Ecto neural progenitor cell (in vitro differentiated cells): ENCODE measurements around the gene ANKRD33.
"Not testable (repeated sequence)": the region's sequence is repeated elsewhere in the genome, so short reads cannot be mapped to it uniquely, and the experiment has no call there.

Experiments used
- DNase-seq: peaks from one replicate; pipeline ENCODE4 v3.0.0-alpha.2; 2018; ENCODE audit warnings: low spot score

ANKRD33 gene

DNA sequence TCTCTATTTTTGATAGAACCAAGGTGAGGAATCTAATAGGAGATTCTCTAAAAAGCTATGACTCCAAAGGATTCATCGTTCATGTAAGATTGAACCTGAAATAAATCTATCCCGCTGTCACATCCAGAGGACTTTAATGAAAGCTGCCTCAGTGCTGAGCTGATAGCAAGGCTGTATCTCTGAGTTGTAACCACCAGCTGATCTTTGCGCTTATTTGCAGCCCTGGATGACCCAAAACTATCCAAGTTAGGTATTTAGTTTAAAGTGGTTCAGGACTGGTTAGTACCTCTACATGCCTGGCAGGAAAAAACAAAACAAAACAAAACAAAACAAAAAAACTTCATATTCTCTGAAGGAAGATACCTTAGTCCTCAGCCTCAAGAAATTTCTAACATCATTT, 8.8 kb upstream of the ANKRD33 start:
- DNase-seq: no peak

- DNase-seq: no peak
Observed at GRCh38 chr12:51883295-51883694, 4.6 kb upstream of the ANKRD33 start.

GRCh38 chr12:51883998-51884675, 3.8 kb upstream of the ANKRD33 start:
- DNase-seq: no peak

DNA sequence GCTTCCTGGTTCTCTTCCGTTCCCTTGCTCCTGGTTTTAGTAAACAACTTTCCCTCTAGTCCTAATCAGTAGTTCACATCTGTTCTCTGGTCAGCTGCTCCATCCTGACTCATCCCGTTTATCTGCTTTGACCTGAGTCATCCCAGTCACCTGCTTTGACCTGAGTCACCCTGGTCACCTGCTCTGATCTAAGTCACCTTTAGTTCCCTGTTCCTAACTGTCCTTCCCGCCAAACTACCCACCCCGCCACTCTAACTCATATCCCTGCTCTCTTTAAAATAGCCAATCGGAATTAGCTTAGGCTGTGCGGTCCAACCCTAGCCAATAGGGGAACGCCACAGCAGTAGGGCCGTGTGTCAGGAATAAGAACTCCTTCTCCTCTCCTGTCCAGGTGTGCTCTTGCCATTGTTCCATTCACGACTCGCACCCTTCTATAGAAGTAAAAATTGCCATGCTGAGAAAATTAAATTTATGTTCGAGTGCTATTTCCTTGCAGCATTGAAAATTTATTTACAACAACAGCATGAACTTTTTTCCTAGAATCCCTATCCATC, 3.1 kb upstream of the ANKRD33 start:
- no peak for DNase-seq

- not testable (repeated sequence) for DNase-seq
Observed at GRCh38 chr12:51885294-51886020, 2.4 kb upstream of the ANKRD33 start.

DNA sequence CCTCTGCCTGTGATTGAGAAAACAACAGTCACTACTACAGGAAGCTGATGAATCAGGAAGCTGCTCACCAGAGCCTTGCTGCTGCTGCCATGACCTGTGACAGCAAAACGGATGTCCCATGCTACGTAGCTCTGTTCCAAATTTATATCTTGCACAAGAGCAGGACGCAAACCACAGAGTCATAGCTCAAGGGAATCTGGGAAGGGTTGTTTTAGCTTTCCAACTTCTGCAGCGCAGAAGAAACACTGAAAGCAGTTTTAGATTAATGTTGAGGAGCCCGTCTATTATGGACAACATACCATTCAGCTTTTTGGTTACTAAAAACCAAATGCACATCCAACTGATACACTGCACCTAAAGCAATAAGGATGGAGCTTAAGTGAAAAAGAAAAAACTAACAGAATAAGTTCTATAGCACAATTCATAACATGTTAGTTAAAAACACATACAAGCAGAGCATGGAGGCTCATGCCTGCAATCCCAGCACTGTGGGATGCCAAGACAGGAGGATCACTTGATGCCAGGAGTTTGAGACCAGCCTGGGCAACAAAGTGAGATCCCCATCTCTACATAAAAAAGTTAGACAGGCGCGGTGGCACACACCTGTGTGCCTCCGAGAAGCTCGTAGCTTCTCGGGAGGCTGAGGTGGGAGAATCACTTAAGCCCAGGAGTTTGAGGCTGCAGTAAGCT, 1.7 kb upstream of the ANKRD33 start:
- no peak for DNase-seq

GRCh38 chr12:51888316-51889215, 663 bp downstream of the ANKRD33 start:
- no peak for DNase-seq

DNA sequence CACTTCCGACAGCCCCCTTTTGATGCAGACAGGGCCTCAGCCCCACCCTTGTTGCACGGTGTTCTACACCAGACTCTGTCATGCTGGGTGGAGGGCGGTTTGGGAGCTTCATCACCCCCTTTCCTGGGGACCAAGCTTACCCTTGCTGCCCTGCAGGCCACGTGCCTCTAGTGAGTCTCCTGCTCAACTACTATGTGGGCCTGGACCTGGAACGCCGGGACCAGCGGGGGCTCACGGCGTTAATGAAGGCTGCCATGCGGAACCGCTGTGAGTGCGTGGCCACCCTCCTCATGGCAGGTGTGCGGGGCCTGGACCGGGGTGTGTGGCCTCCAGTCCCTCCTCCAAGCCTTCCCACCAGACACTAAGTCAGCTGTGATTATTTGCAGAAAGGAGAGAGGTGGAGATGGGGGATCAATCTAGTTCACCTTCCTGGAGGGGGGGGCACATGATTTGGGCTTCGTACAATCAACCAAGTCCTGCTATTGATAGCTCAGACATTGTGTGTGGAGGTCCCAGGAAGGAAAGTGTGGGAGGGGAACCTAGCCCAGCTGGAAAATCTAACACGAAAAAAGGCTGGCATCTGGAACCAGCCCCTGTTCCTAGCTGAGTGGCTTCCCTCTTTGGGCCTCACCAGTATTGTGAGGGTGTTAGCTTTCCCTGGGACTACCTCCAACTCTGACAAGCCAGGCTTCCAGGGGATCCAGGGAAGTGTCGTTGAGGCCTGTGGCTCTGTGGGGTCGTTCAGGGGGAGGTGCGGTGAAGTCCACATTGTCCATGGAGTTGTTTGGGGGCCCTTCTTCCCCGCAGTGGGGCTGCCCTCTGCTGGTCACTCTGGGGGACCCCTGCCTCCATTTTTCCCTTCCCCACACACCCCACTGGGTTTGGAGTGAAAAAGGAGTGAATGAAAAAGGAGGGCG, 1.6 kb downstream of the ANKRD33 start:
- DNase-seq: no peak

- DNase-seq: no peak
Observed at GRCh38 chr12:51890133-51890464, 2.2 kb downstream of the ANKRD33 start.

GRCh38 chr12:51890511-51891171, 2.7 kb downstream of the ANKRD33 start:
- DNase-seq: no peak

DNA sequence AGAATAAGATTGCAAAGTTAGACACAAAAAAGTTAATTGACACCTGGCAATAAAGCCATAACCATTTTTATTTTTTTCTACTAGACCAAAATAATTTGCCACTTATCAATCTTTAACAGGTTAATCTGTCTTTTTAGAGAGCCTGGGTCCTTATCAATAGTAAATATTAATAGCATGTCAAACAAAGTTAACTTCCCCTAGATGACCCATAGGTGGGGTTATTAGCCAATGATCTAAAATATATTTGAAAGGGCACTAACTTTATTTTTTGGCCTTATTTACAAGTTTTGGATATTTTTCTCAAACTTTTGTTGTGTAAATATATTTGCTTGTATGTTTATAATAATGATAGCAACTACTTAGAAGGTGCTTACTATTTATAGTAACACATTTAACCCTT, 3.9 kb downstream of the ANKRD33 start:
- DNase-seq: no peak

- no peak for DNase-seq
Observed at GRCh38 chr12:51893786-51894185, 5.9 kb downstream of the ANKRD33 start.

GRCh38 chr12:51895378-51896135, 7.7 kb downstream of the ANKRD33 start:
- no peak for DNase-seq

DNA sequence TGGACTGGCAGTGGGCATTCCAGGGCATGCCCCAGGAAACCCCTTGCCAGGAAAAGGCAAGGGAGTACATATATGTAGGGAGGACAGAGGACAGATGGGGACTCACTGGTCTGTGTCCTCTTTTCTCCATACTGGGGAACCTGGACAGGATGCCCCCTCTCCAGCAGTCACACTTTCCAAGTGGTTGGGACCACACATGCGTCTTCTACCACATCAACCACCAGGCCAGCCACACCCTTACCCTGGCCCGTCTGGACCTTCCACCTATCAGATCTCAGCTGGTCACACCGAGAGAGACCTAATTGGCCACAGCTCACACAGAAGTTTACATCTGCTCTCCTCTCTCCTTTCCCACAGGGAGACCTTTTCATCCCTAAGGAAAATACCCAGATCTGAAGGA, 8.3 kb downstream of the ANKRD33 start:
- DNase-seq: no peak

GRCh38 chr12:51897181-51897580, 9.3 kb downstream of the ANKRD33 start:
- DNase-seq: no peak

GRCh38 chr12:51898506-51898905, 10.6 kb downstream of the ANKRD33 start:
- DNase-seq: no peak

DNA sequence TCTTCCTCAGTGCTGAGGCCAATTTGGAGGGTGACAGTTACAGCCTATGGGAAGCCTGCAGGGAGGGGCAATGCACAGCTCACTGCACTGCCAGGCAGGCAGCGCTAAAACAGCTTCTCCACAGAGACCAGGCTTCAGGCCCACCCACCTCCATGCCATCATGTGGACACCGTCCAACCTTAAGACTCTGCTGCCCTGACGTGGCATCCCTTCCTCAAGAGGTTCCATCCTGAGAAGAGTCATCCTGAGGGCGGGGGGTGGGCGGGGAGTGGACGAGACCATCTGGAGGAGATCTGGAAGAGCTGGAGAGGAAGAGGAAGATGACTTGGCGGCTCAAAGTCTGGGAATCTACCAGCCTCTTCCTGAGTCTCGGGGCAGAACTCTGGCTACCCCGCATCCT, 11.0 kb downstream of the ANKRD33 start:
- no peak for DNase-seq

GRCh38 chr12:51900323-51900889, 12.5 kb downstream of the ANKRD33 start:
- DNase-seq: no peak

DNA sequence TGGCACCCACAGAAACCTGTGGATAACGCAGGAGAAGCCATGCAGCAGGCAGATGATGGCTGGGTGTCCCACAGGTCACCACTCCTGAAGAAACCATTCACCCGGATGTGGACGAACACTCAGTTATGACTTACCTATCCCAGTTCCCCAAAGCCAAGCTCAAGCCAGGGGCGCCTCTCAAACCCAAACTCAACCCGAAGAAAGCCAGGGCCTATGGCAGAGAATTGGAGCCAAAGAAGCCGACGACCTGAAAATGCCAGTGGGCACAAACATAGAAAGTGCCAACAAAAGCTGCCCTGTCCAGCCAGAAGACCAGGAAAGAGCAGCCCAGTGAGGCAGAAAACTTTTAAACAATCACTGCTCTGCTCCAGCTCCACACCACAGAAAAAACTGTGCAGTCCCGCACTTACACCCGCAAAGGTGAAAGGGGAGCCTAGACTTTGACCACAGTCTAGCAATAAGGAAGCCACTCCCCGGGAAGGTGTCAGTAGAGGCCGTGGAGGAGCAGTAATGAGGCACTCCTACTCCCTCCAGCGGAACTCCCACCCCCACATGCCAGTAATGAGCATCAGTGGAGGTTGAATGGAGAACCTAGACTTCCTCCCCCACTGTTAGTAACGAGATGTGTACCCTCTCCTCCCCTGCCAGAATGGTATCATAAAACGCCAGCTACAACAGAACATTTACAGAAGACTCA, 13.4 kb downstream of the ANKRD33 start:
- DNase-seq: no peak
